Measurements from ENCODE around the gene PTPN1.
A peak's percentile ranks its signal among the peaks of the same experiment; 100 is the strongest.
"Not testable (repeated sequence)": the region's sequence is repeated elsewhere in the genome, so short reads cannot be mapped to it uniquely, and the experiment has no call there.

PTPN1 gene

GRCh38 chr20:50613438-50614169, 103.4 kb downstream of the PTPN1 start:
- DNase-seq, result no peak

- no peak for DNase-seq
These were observed 105.2 kb downstream of the PTPN1 start for GRCh38 chr20:50615407-50615806.

GRCh38 chr20:50617022-50617421, 106.8 kb downstream of the PTPN1 start:
- no peak for DNase-seq

GRCh38 chr20:50618537-50618936, 108.4 kb downstream of the PTPN1 start:
- DNase-seq, result no peak

GRCh38 chr20:50620459-50620858, 110.3 kb downstream of the PTPN1 start:
- DNase-seq, result not testable (repeated sequence)

GRCh38 chr20:50621068-50621665, 111.0 kb downstream of the PTPN1 start:
- DNase-seq, result no peak

GRCh38 chr20:50624351-50625016, 114.3 kb downstream of the PTPN1 start:
- no peak for DNase-seq

- DNase-seq, result peak; percentile 35
These were observed 115.9 kb downstream of the PTPN1 start for GRCh38 chr20:50625986-50626677.

- no peak for DNase-seq
These were observed 117.6 kb downstream of the PTPN1 start for GRCh38 chr20:50627747-50628146.

GRCh38 chr20:50628332-50628731, 118.1 kb downstream of the PTPN1 start:
- no peak for DNase-seq

- DNase-seq, result no peak
These were observed 118.9 kb downstream of the PTPN1 start for GRCh38 chr20:50628853-50629669.

GRCh38 chr20:50629670-50630045, 119.5 kb downstream of the PTPN1 start:
- no peak for DNase-seq

- DNase-seq, result no peak
These were observed 120.5 kb downstream of the PTPN1 start for GRCh38 chr20:50630578-50631263.

- no peak for DNase-seq
These were observed 122.1 kb downstream of the PTPN1 start for GRCh38 chr20:50632236-50632635.

- DNase-seq, result no peak
These were observed 122.5 kb downstream of the PTPN1 start for GRCh38 chr20:50632701-50633100.

GRCh38 chr20:50633361-50633760, 123.2 kb downstream of the PTPN1 start:
- no peak for DNase-seq

GRCh38 chr20:50634191-50634590, 124.0 kb downstream of the PTPN1 start:
- no peak for DNase-seq
